Colonic mucosa (tissue), 4 donors: ENCODE results near the gene NTMT1. TPM values are rescaled to one million over a fixed set of nuclear protein-coding genes. Genes with fewer than 3 reads are reported as not detected.
A peak's percentile ranks its signal among the peaks of the same experiment; 100 is the strongest.

Experiments used
- DNase-seq: peaks from one replicate; pipeline ENCODE4 v3.0.0-alpha.2; 2020
- H3K27ac ChIP-seq: fragments of 200-600 bp; one replicate; pipeline ENCODE4 v1.8.0; 2021
- H3K27me3 ChIP-seq: fragments of 200-600 bp; one replicate; pipeline ENCODE4 v1.8.0; 2021
- H3K36me3 ChIP-seq: fragments of 200-600 bp; one replicate; pipeline ENCODE4 v1.8.0; 2021
- H3K4me1 ChIP-seq: fragments of 200-600 bp; one replicate; pipeline ENCODE4 v1.8.0; 2021; ENCODE audit warnings: mild to moderate bottlenecking
- H3K4me3 ChIP-seq: fragments of 200-600 bp; one replicate; pipeline ENCODE4 v1.8.0; 2021
- H3K9ac ChIP-seq, 2 donors: one replicate each; pipeline ENCODE4 v1.7.0; 2013; ENCODE audit warnings: control low read depth in 2 of 2, low read depth in 2 of 2, low read length in 2 of 2
- H3K9me3 ChIP-seq: fragments of 200-600 bp; one replicate; pipeline ENCODE4 v1.8.0; 2021
- intact Hi-C: fragments of 100-400 bp; cut with DNase I; formaldehyde crosslinking; loops from one replicate; pipeline ENCODE4 v1.14.1; 2022
- total RNA-seq, 2 donors: library from RNA; stranded (reverse); fragmentation: NEBNext Ultra II Directional in 1 of 2; extraction: Animal tissue kit (Norgen Biotek cat#: 25700) in 1 of 2; gene quantifications; one replicate each; pipeline ENCODE4 v1.2.1, GENCODE V29; 2021
- TF ChIP-seq, protein P1 (sequence below): fragments of 200-600 bp; IDR thresholded peaks from one replicate; pipeline ENCODE4 v1.8.0; 2022; ENCODE audit warnings: antibody characterized with exemption, mild to moderate bottlenecking
- donor health status: healthy.
- donor health status: DM: no; HTN: no; CAD: no.
- donor health status: DM: no; HTN: no; CAD: no.

Gene NTMT1
- total RNA-seq, 2 donors from 2014 or later = 25.3 to 50.2 TPM

DNA sequence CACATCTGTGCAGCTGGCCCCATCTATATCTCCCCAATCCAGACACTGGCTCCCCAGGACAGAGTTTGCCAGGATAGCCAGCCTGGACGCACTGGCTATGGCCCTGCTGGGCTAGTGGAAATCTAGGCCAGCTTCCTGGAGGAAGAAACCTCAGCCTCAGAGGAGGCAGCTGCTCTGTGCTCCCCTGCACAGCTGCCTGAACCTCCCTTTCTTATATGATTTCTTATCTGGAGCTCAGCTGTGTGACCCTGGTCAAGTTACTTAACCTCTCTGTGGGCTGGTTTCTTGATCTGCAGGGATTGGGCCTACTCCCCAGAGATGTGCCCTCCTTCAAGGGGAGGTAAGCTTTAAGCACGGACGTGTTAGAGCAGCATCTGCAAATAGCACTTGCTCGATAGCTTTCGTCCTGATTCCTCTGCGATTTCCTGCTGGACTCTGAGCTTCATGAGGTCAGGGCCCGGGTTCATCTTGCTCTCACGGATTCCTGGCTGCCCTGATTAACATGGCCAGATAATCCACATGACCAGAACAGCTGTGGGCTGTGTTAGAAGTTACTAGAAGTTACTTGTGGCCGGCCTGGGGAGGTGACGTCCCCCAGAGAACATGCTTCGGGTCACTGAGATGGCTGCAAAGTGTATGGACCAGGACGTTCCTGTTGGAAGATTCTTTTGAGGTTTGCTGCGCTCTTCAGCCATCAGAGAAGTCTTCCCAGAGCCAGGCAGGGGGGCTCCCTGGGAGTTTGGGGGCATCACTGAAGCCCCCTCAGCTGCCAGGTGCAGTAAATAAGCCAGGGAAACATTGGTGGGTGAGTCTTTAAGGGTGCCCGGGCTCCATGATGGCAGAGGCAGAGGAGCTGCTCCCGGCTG lies 19.6 kb upstream of the NTMT1 start:
- peaks cover 10% of the 10 kb centered on the region for H3K4me1 ChIP-seq
- DNase-seq = no peak
- no peaks in the 10 kb centered on the region for H3K27me3 ChIP-seq
- TF ChIP-seq, protein P1, sequence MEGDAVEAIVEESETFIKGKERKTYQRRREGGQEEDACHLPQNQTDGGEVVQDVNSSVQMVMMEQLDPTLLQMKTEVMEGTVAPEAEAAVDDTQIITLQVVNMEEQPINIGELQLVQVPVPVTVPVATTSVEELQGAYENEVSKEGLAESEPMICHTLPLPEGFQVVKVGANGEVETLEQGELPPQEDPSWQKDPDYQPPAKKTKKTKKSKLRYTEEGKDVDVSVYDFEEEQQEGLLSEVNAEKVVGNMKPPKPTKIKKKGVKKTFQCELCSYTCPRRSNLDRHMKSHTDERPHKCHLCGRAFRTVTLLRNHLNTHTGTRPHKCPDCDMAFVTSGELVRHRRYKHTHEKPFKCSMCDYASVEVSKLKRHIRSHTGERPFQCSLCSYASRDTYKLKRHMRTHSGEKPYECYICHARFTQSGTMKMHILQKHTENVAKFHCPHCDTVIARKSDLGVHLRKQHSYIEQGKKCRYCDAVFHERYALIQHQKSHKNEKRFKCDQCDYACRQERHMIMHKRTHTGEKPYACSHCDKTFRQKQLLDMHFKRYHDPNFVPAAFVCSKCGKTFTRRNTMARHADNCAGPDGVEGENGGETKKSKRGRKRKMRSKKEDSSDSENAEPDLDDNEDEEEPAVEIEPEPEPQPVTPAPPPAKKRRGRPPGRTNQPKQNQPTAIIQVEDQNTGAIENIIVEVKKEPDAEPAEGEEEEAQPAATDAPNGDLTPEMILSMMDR = no peak
- no peaks in the 10 kb centered on the region for H3K9me3 ChIP-seq
- no peak overlapping the region for H3K9ac ChIP-seq
- intact Hi-C loops = loop anchor here (10.0 kb wide), 1 partner anchor 102 kb away; no protein-coding TSS in a partner anchor
- H3K36me3 ChIP-seq = no peaks in the 10 kb centered on the region
- peak overlapping the region; percentile 18 for H3K27ac ChIP-seq
- no peak overlapping the region for H3K4me3 ChIP-seq

DNA sequence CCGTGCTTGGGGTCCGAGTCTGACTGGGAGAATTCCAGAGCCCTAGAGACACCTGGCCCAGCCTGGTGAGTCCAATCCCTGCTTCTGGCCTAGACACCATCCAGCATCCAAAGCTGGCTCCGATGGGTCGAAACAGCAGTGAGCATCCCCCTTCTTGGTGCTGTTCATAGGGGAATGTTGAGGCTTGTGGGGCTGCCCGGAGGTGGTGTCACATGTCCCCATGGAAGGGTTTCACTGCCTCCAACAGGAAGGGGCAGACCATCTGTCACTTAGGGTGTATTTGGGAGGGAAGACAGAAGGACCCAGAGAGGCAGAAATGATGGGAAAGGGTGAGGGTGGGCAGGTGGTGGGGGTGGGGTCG lies 19.0 kb upstream of the NTMT1 start:
- Histone ChIP-seq H3K9me3 (no peaks in the 10 kb centered on the region), H3K27me3 (no peaks in the 10 kb centered on the region), H3K9ac (peak overlapping the region in 1 of 2 donors; percentile 74), H3K4me3 (no peak overlapping the region), H3K36me3 (no peaks in the 10 kb centered on the region), H3K27ac (peak overlapping the region; percentile 18), H3K4me1 (peaks cover 10% of the 10 kb centered on the region)
- DNase-seq = no peak
- TF ChIP-seq, protein P1 = no peak
- intact Hi-C loops = loop anchor here (10.0 kb wide), 1 partner anchor 102 kb away; no protein-coding TSS in a partner anchor

DNA sequence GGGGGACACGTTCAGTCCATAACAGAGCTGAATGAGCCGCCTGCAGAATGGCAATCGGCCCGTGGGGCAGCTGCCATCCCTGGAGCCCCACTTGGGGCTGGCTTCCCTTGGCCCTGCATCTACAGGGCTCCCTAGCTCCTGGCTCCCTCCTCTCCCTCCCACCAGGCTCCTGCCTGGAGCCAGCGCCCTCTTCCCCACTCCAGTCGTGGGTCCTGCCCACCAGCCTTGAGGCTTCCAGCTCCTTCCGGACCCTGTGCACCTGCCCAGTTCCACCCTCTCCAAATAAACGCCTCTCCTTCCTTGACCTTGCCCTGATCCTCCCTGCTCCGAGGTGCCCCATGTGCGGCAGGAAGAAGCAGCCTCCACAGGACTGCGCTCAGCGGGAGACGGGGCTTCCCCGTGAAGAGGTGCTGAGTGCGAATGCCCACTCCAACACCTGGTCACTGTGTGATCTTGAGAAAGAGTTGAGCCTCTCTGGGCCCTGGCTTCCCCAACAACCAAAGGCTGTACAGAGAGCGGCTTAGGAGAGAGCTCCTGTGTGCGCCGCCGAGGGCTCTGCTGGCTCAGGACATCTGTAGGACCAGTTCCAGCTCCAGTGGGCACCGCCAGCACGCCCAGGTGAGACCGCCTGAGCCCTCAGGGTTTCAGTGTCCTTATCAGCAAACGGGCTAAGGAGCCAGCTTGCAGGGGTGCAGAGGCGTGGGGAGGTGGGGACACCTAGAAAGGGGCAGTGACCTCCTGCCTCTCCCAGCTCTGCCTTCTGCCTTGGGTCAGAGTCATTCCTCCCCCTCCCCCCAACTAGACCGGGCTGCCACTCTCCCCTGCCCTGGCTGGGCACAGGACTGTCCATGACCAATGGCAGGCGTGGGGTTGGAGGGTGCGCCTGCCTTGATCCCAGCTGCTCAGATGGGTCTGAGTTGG lies 17.1 kb upstream of the NTMT1 start:
- Histone ChIP-seq H3K4me3 (peak overlapping the region; percentile 57), H3K4me1 (peaks cover 10% of the 10 kb centered on the region), H3K9ac (peak overlapping the region; percentile 42 to 81), H3K36me3 (no peaks in the 10 kb centered on the region), H3K27ac (peak overlapping the region; percentile 79), H3K27me3 (no peaks in the 10 kb centered on the region), H3K9me3 (no peaks in the 10 kb centered on the region)
- TF ChIP-seq, protein P1 = no peak
- peak; percentile 77 for DNase-seq
- intact Hi-C loops = loop anchor here (10.0 kb wide), 1 partner anchor 104 kb away; no protein-coding TSS in a partner anchor

DNA sequence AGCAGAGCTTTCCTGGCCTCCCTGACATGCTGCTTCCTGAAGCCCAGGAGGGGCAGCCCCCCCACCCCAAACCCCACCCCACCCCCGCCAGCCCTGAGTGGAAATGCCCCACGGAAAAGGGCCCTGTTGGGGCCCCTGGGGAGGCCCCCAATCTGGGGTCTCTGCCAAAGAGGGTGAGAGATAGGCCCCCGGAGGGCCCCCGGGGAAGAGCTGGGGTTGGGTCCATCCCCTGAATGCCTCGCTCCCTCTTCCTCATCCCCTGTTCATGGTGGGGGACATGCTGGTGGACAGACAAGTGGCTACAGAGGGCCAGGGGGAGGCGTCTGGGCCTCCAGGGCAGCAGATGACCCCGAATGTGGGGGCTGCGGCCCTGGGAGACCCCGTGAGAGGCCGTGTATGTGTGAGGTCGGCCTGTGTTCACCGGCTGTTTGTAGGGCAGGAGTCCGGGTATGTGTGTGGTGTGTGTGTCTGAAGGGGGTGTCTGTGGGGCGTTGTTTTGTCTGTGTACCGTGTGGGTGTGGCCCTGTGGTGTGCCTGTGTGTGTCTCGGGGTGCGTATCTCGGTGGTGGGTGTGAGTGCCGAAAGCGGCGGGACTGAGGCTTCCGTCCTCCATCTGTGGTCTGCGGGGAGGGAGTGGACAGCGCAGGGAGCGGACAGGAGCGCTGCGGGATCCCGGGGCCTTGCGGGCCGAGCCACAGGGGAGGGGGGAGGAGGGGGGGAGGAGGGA lies 16.3 kb upstream of the NTMT1 start:
- intact Hi-C loops = loop anchor here (2.0 to 10.0 kb wide), 3 partner anchors 105 to 473 kb away; no protein-coding TSS in a partner anchor
- Histone ChIP-seq H3K4me1 (peaks cover 8% of the 10 kb centered on the region), H3K9ac (peak overlapping the region; percentile 75 to 81)

More for the DNA sequence above, 16.3 kb upstream of the NTMT1 start:
- TF ChIP-seq, protein P1 = no peak
- Histone ChIP-seq H3K27me3 (no peaks in the 10 kb centered on the region), H3K27ac (peak overlapping the region; percentile 79), H3K9me3 (no peaks in the 10 kb centered on the region), H3K36me3 (no peaks in the 10 kb centered on the region), H3K4me3 (peak overlapping the region; percentile 57)
- peak; percentile 76 for DNase-seq
